A673 (cell line): ENCODE data around the gene PELI2. TPM values are rescaled to one million over a fixed set of nuclear protein-coding genes. Genes with fewer than 3 reads are reported as not detected.

Source experiments
- BruUV-seq: library from RNA; stranded (reverse); fragments of 400-500 nt; replicated peaks from 2 replicates; lab custom pipeline; 2021; lab: Mats Ljungman, UMichigan
- CTCF ChIA-PET: fragments of 300-600 bp; sonication (Branson Sonifier 250); formaldehyde crosslinking; loops from one replicate; lab custom pipeline; 2022; ENCODE audit warnings: antibody characterized with exemption; lab: Charles Lee
- POLR2A ChIA-PET: fragments of 300-600 bp; sonication (Branson Sonifier 250); formaldehyde crosslinking; loops from one replicate; lab custom pipeline; 2022; ENCODE audit warnings: antibody characterized with exemption; ENCODE audit not compliant: low non-redundant PET; lab: Charles Lee
- DNase-seq: peaks from one replicate; pipeline ENCODE4 v3.0.0-alpha.2; 2015; ENCODE audit warnings: low spot score
- H3K27ac ChIP-seq: fragments of 200-600 bp; sonication (generic); 2 replicates; pipeline ENCODE4 v1.5.1; 2016; ENCODE audit warnings: mixed run types, low read depth, mild to moderate bottlenecking, mixed read lengths, antibody characterized with exemption, low read length; ENCODE audit not compliant: poor library complexity, severe bottlenecking
- H3K27me3 ChIP-seq: fragments of 200-600 bp; sonication (generic); replicated peaks from 2 replicates; pipeline ENCODE4 v1.6.1; 2017; ENCODE audit warnings: mixed run types, low read depth, mild to moderate bottlenecking, mixed read lengths, antibody characterized with exemption, low read length; ENCODE audit not compliant: insufficient read depth, poor library complexity
- H3K36me3 ChIP-seq: fragments of 200-600 bp; sonication (generic); 2 replicates; pipeline ENCODE4 v1.6.1; 2016; ENCODE audit warnings: mixed run types, mild to moderate bottlenecking, mixed read lengths, antibody characterized with exemption, low read length; ENCODE audit not compliant: insufficient read depth, poor library complexity, severe bottlenecking
- H3K4me1 ChIP-seq: fragments of 200-600 bp; sonication (generic); 2 replicates; pipeline ENCODE4 v1.6.1; 2017; ENCODE audit warnings: mixed run types, mild to moderate bottlenecking, mixed read lengths, antibody characterized with exemption, low read length; ENCODE audit not compliant: insufficient read depth, poor library complexity, severe bottlenecking
- H3K4me3 ChIP-seq: fragments of 200-600 bp; sonication (generic); 2 replicates; pipeline ENCODE4 v1.5.1; 2016; ENCODE audit warnings: low read depth, mixed run types, mild to moderate bottlenecking, mixed read lengths, low read length; ENCODE audit not compliant: poor library complexity, severe bottlenecking
- H3K9me3 ChIP-seq: fragments of 200-600 bp; sonication (generic); 2 replicates; pipeline ENCODE4 v1.6.1; 2016; ENCODE audit warnings: mixed run types, low read depth, mild to moderate bottlenecking, mixed read lengths, antibody characterized with exemption, low read length; ENCODE audit not compliant: poor library complexity, severe bottlenecking
- EZH2 ChIP-seq: fragments of 200-600 bp; sonication (generic); IDR thresholded peaks from 2 replicates; pipeline ENCODE4 v1.6.1; 2017; ENCODE audit warnings: borderline replicate concordance, low read depth, mild to moderate bottlenecking, mixed read lengths, antibody characterized with exemption, low read length; ENCODE audit not compliant: poor library complexity, severe bottlenecking
- intact Hi-C: fragments of 100-400 bp; cut with micrococcal nuclease; formaldehyde crosslinking; loops from one replicate; pipeline ENCODE4 v1.10.0; 2022; ENCODE audit not compliant: unreplicated experiment
- total RNA-seq: library from RNA; stranded (reverse); gene quantifications from 2 replicates; pipeline ENCODE4 v1.2.3, GENCODE V29; 2021
- TF ChIP-seq, protein P1 (sequence below): fragments of 300-800, 200-600 bp; sonication (generic); conservative IDR thresholded peaks from 2 replicates; pipeline ENCODE4 v1.5.1; 2017; ENCODE audit warnings: low read depth, mild to moderate bottlenecking, antibody characterized with exemption, low read length, moderate library complexity, mixed read lengths

Gene PELI2
- total RNA-seq, 1 experiment from 2014 or later: 5.5 TPM

DNA sequence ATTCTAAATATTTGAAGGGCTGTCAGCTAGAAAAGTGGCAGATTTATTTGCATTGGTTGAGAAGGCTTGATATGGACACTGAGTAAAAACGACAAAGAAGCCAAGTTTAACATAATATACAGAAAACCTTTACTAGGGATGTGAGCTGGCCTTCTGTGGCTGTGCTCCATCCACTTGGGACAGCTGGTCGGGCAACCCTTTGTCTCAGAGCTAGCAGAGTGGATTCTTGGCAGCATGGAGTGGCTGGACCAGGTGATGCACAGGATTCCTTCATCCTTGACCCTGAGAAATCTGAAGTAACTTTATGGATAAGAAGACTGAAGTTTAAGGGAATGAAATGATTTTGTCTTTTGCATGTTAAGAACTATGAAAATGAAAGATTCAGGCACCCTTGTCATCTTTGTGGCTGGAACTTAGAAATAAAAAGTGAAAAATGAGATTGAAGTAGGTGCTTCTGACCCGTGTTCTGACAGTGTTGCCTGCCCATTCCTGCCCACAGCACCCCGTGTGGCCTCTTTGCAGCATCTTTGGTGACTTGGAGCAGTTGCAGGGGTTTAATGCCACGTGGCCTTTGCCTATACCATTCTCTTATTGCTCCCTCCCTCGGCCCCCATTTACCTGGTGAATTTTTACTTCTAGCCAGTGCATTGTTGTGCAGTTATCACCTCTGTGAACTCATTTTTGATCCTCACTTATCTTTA lies 32.6 kb downstream of the PELI2 start:
- Histone ChIP-seq H3K27me3 (no peaks in the 10 kb centered on the region), H3K27ac (no peak overlapping the region), H3K4me1 (no peaks in the 10 kb centered on the region), H3K4me3 (no peak overlapping the region), H3K36me3 (no peaks in the 10 kb centered on the region), H3K9me3 (no peaks in the 10 kb centered on the region)
- intact Hi-C loops: no loop called here
- TF ChIP-seq, protein P1, sequence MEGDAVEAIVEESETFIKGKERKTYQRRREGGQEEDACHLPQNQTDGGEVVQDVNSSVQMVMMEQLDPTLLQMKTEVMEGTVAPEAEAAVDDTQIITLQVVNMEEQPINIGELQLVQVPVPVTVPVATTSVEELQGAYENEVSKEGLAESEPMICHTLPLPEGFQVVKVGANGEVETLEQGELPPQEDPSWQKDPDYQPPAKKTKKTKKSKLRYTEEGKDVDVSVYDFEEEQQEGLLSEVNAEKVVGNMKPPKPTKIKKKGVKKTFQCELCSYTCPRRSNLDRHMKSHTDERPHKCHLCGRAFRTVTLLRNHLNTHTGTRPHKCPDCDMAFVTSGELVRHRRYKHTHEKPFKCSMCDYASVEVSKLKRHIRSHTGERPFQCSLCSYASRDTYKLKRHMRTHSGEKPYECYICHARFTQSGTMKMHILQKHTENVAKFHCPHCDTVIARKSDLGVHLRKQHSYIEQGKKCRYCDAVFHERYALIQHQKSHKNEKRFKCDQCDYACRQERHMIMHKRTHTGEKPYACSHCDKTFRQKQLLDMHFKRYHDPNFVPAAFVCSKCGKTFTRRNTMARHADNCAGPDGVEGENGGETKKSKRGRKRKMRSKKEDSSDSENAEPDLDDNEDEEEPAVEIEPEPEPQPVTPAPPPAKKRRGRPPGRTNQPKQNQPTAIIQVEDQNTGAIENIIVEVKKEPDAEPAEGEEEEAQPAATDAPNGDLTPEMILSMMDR: no peak
- TF ChIP-seq EZH2: no peak
- CTCF ChIA-PET: no interaction called here
- POLR2A ChIA-PET: interaction anchor here (0.6 kb wide), 1 partner anchor 8 kb away, joined by 5 read pairs; no protein-coding TSS in a partner anchor
- DNase-seq: no peak
- no TSS peak for BruUV-seq

DNA sequence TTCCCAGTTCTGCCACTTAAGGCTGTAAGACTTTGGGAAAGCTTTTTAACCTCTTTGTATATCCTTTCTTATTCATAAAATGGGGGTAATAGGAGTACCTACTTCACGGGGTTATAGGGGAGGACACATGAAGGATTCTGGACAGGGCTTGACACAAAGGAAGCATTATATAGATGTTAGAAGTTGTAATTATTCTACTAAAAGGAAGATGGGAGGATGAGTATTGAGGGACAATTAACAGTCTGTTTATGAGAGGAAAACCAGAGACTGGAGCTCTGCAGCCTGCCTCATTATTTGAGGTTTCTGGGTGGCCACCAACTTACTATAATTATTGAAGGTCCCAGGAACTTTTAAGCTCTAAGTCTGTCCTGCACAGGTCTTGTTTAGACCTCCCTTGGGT lies 34.0 kb downstream of the PELI2 start:
- no peaks in the 10 kb centered on the region for H3K36me3 ChIP-seq
- H3K4me3 ChIP-seq: no peak overlapping the region
- H3K27ac ChIP-seq: no peak overlapping the region
- DNase-seq: no peak
- no peaks in the 10 kb centered on the region for H3K4me1 ChIP-seq
- no peak for TF ChIP-seq EZH2
- TF ChIP-seq, protein P1: no peak
- H3K9me3 ChIP-seq: no peaks in the 10 kb centered on the region
- intact Hi-C loops: no loop called here
- H3K27me3 ChIP-seq: no peaks in the 10 kb centered on the region
- POLR2A ChIA-PET: no interaction called here
- CTCF ChIA-PET: no interaction called here
- no TSS peak for BruUV-seq

DNA sequence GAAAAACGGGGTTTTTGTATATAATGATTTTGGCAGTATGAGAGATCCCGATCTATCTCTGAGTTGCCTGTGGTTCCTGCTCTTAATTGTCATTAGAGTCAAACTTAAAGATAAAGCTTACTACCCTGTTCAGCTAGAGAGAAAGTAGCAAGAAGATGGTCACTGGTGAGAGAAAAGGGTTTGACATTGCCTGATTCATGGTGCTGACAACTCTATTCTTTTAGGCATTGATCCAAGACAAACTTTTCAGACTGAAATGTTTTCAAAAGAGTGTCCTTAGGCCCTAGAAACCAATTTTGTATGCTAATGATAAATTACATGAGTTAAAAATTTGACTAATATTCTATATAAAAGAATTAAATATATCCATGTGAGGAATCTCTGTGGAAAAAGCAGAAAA lies 35.1 kb downstream of the PELI2 start:
- intact Hi-C loops: no loop called here
- BruUV-seq: no TSS peak
- CTCF ChIA-PET: no interaction called here

More for the DNA sequence above, 35.1 kb downstream of the PELI2 start:
- Histone ChIP-seq H3K27me3 (no peaks in the 10 kb centered on the region), H3K27ac (no peak overlapping the region), H3K4me1 (no peaks in the 10 kb centered on the region), H3K36me3 (no peaks in the 10 kb centered on the region), H3K4me3 (no peak overlapping the region), H3K9me3 (no peaks in the 10 kb centered on the region)
- POLR2A ChIA-PET: no interaction called here
- TF ChIP-seq, protein P1: no peak
- no peak for TF ChIP-seq EZH2
- no peak for DNase-seq
